Measurements from ENCODE around the gene STAP2. TPM values are rescaled to one million over a fixed set of nuclear protein-coding genes. Genes with fewer than 3 reads are reported as not detected.

Gene STAP2
- total and polyA plus RNA-seq, 2 donors (not counting 3 experiments of a cell fraction or from before 2014, with no cell fraction given), result 12.2 to 21.7 TPM

GRCh38 chr19:4378886-4379285 lies 40.3 kb upstream of the STAP2 start:
- ChIA-PET CTCF (interaction anchor here (0.7 to 8.7 kb wide), 4 partner anchors 9 to 183 kb away, joined by 3 to 105 read pairs (median 12); partner anchors contain the start of gene SH3GL1), POLR2A (no interaction called here)
- BruUV-seq (replicated peaks), result no TSS peak
- intact Hi-C loops (cut with micrococcal nuclease), result no loop called here
- no peak for TF ChIP-seq POLR2AphosphoS5 (IDR thresholded peaks at IDR 0.05; ENCODE audit: insufficient read depth, low read depth, low read length)
- TF ChIP-seq MAX (IDR thresholded peaks at IDR 0.05; ENCODE audit: insufficient read depth, insufficient read length), result no peak
- TF ChIP-seq MYC (IDR thresholded peaks at IDR 0.05; ENCODE audit: low read depth, low read length), result no peak
- no peak for TF ChIP-seq POLR2A (IDR thresholded peaks at IDR 0.05; ENCODE audit: low read depth, low read length)
- no peak for TF ChIP-seq FOS (IDR thresholded peaks at IDR 0.05; ENCODE audit: borderline replicate concordance, insufficient read depth, low read length)
- TF ChIP-seq CTCF (IDR thresholded peaks at IDR 0.05; ENCODE audit: extremely low read depth in 1 of 2, insufficient read depth in 1 of 2, low read depth in 1 of 2, low read length in 2 of 2), result no peak
- no peak for TF ChIP-seq JUN (IDR thresholded peaks at IDR 0.05; ENCODE audit: borderline replicate concordance, insufficient read depth, insufficient read length, low read depth)
- TF ChIP-seq GATA2 (IDR thresholded peaks at IDR 0.05; ENCODE audit: insufficient read depth, insufficient read length, low read depth, low read length), result no peak
- TF ChIP-seq EZH2 (IDR thresholded peaks at IDR 0.05; ENCODE audit: borderline replicate concordance, low read depth, low read length, severe bottlenecking), result no peak
- Histone ChIP-seq H3K9ac (replicated peaks; ENCODE audit: extremely low read depth, insufficient read depth, low read length) (no peak overlapping the region), H3K4me3 (replicated peaks in 1 of 3; ENCODE audit: insufficient read depth in 1 of 3, low read depth in 1 of 3, low read length in 3 of 3) (no peak overlapping the region), H3K4me1 (ENCODE audit: control insufficient read depth, extremely low read depth, insufficient read depth, low read length) (peaks cover 52% of the 10 kb centered on the region), H3K9me3 (replicated peaks; ENCODE audit: control insufficient read depth, insufficient read depth, low read length) (no peaks in the 10 kb centered on the region), H4K20me1 (replicated peaks; ENCODE audit: control insufficient read depth, extremely low read depth, insufficient read depth, low read length) (no peaks in the 10 kb centered on the region), H3K4me2 (ENCODE audit: insufficient read depth, low read length) (no peak overlapping the region), H3K27ac (ENCODE audit: insufficient read depth, low read depth, low read length) (no peak overlapping the region), H3K36me3 (ENCODE audit: control insufficient read depth in 2 of 2, extremely low read depth in 1 of 2, insufficient read depth in 2 of 2, low read length in 2 of 2) (peaks cover 0 to 10% of the 10 kb centered on the region in 2 experiments), H3K79me2 (ENCODE audit: control insufficient read depth, insufficient read depth, low read length) (peaks cover 90% of the 10 kb centered on the region), H2AFZ (ENCODE audit: low read depth, low read length) (no peak overlapping the region), H3K27me3 (ENCODE audit: control insufficient read depth in 2 of 2, insufficient read depth in 2 of 2, low read length in 2 of 2) (no peaks in the 10 kb centered on the region), H3K9me1 (replicated peaks; ENCODE audit: control insufficient read depth, extremely low read depth, insufficient read depth, low read length) (no peaks in the 10 kb centered on the region)
- no peak for DNase-seq (ENCODE audit: low read depth, low spot score)
- FAIRE-seq, result no peak
- dilution Hi-C loops (cut with MboI; ENCODE audit: extremely low pct_ligation_motif_present, low sequenced_read_pairs), result no loop called here
